K562 (cell line): ENCODE results near the gene MSRB3. TPM values are rescaled to one million over a fixed set of nuclear protein-coding genes. Genes with fewer than 3 reads are reported as not detected.

Source experiments
- ATAC-seq: fragments of 200-7000 bp; cut with Tn5 transposase; 3 replicates; pipeline ENCODE4 v1.9.1; 2020; ENCODE audit warnings: moderate library complexity
- BruUV-seq: library from RNA; stranded (reverse); fragments of 400-500 nt; replicated peaks from 2 replicates; lab custom pipeline; 2021; lab: Mats Ljungman, UMichigan
- CTCF ChIA-PET: fragments of 300-600 bp; formaldehyde crosslinking; extraction: SDS; loops from one replicate; lab custom pipeline; 2021; ENCODE audit warnings: low intra/inter-chr PET ratio; lab: Yijun Ruan, JAX
- POLR2A ChIA-PET: fragments of 300-600, 350-650 bp; sonication (Branson Sonifier 250); formaldehyde crosslinking; extraction: SDS; loops from one replicate; lab custom pipeline; 2021; ENCODE audit warnings: antibody characterized with exemption, inconsistent platforms; lab: Yijun Ruan, JAX
- DNase-seq, 4 experiments: peaks; one replicate each; pipeline versions ENCODE4 v3.0.0 to v3.0.0-alpha.2; 2011 to 2018; ENCODE audit warnings: low spot score in 3 of 4, mixed read lengths in 3 of 4; ENCODE audit errors: extremely low read depth in 1 of 4
- FAIRE-seq: peaks from 2 replicates; lab custom pipeline; 2011; peaks lifted over from hg19 to GRCh38; lab: Jason Lieb, UNC
- H2AFZ ChIP-seq: 2 replicates; pipeline ENCODE4 v1.6.0; 2011; ENCODE audit warnings: low read depth, low read length, control low read depth, inconsistent platforms
- H3K27ac ChIP-seq: fragments of 200-600 bp; 3 replicates; pipeline ENCODE4 v1.8.0; 2011; ENCODE audit warnings: low read depth, mild to moderate bottlenecking, control low read depth, inconsistent platforms, low read length, moderate library complexity, mixed read lengths; ENCODE audit errors: extremely low read depth
- H3K27me3 ChIP-seq, 2 experiments: fragments of 300-600 bp in 1 of 2; 2 replicates in 1 of 2; 3 replicates in 1 of 2; pipeline versions ENCODE4 v1.6.0 to v1.8.0; 2011; ENCODE audit warnings: inconsistent platforms in 2 of 2, low read length in 2 of 2, mild to moderate bottlenecking in 1 of 2, mixed read lengths in 1 of 2, moderate library complexity in 1 of 2; ENCODE audit not compliant: control insufficient read depth in 2 of 2, insufficient read depth in 2 of 2
- H3K36me3 ChIP-seq: fragments of 300-600 bp; 3 replicates; pipeline ENCODE4 v1.8.0; 2011; ENCODE audit warnings: mild to moderate bottlenecking, low read length, inconsistent platforms; ENCODE audit not compliant: control insufficient read depth, insufficient read depth
- H3K4me1 ChIP-seq, 2 experiments: fragments of 200-600 bp in 1 of 2; replicated peaks in 1 of 2; 2 replicates in 1 of 2; 3 replicates in 1 of 2; pipeline versions ENCODE4 v1.5.1 to v1.8.0; 2011; ENCODE audit warnings: inconsistent platforms in 2 of 2, low read length in 2 of 2, mild to moderate bottlenecking in 1 of 2, mixed read lengths in 1 of 2, moderate library complexity in 1 of 2; ENCODE audit not compliant: control insufficient read depth in 2 of 2, insufficient read depth in 2 of 2
- H3K4me2 ChIP-seq: 2 replicates; pipeline ENCODE4 v1.6.1; 2011; ENCODE audit warnings: low read length, control low read depth, inconsistent platforms, mixed read lengths; ENCODE audit not compliant: insufficient read depth
- H3K4me3 ChIP-seq: fragments of 200-600 bp; sonication (generic), shearing (Covaris generic); 2 replicates; pipeline ENCODE4 v1.5.1; 2016; ENCODE audit warnings: control low read depth, inconsistent platforms
- H3K79me2 ChIP-seq: fragments of 200-600 bp; 3 replicates; pipeline ENCODE4 v1.8.0; 2011; ENCODE audit warnings: low read length, inconsistent platforms; ENCODE audit not compliant: control insufficient read depth, insufficient read depth
- H3K9ac ChIP-seq, 2 experiments: 2 replicates each; pipeline versions ENCODE4 v1.6.0 to v1.6.1; 2011; ENCODE audit warnings: low read depth in 2 of 2, low read length in 2 of 2, control low read depth in 1 of 2, inconsistent platforms in 1 of 2, mild to moderate bottlenecking in 1 of 2, mixed read lengths in 1 of 2; ENCODE audit not compliant: insufficient read depth in 1 of 2
- H3K9me1 ChIP-seq: one replicate; pipeline ENCODE4 v1.6.0; 2011; ENCODE audit warnings: inconsistent platforms, mild to moderate bottlenecking, low read length, moderate library complexity; ENCODE audit not compliant: control insufficient read depth, insufficient read depth
- H3K9me3 ChIP-seq: replicated peaks from 2 replicates; pipeline ENCODE4 v1.5.1; 2011; ENCODE audit warnings: low read depth, low read length, inconsistent platforms; ENCODE audit not compliant: control insufficient read depth, insufficient read depth
- H4K20me1 ChIP-seq: replicated peaks from 2 replicates; pipeline ENCODE4 v1.6.1; 2011; ENCODE audit warnings: low read length, inconsistent platforms, mixed read lengths; ENCODE audit not compliant: control insufficient read depth, insufficient read depth
- FOXJ3 ChIP-seq: sonication (generic); formaldehyde crosslinking; IDR thresholded peaks from 2 replicates; pipeline ENCODE4 v1.4.0; 2020; ENCODE audit warnings: mild to moderate bottlenecking, missing genetic modification reagents
- IFI16 ChIP-seq: fragments of 250-450 bp; sonication (Bioruptor Pico); IDR thresholded peaks from 2 replicates; pipeline ENCODE4 v2.1.2; 2022; ENCODE audit warnings: mild to moderate bottlenecking, inconsistent platforms
- JUN ChIP-seq, 2 experiments: sonication (generic) in 1 of 2; formaldehyde crosslinking in 1 of 2; IDR thresholded peaks; 2 replicates each; pipeline versions ENCODE4 v1.6.1 to v1.8.0; 2012 to 2022; ENCODE audit warnings: borderline replicate concordance in 2 of 2, mild to moderate bottlenecking in 2 of 2, improper control_type of control experiment in 1 of 2, low read depth in 1 of 2, low read length in 1 of 2, missing genetic modification reagents in 1 of 2
- TAF7 ChIP-seq: fragments of 450-650 bp; IDR thresholded peaks from 2 replicates; pipeline ENCODE4 v1.6.1; 2016; ENCODE audit warnings: missing genetic modification characterization, missing compliant biosample characterization
- TAF9B ChIP-seq: fragments of 450-650 bp; IDR thresholded peaks from 2 replicates; pipeline ENCODE4 v1.6.1; 2018; ENCODE audit warnings: mild to moderate bottlenecking; ENCODE audit not compliant: partially characterized antibody
- TRIM24 ChIP-seq, 2 experiments: fragments of 450-650 bp; IDR thresholded peaks; 2 replicates each; pipeline ENCODE4 v1.6.1; 2016
- ZKSCAN1 ChIP-seq: fragments of 150-350 bp; IDR thresholded peaks from 2 replicates; pipeline ENCODE4 v1.6.1; 2016; ENCODE audit warnings: low read depth, low read length
- ZKSCAN8 ChIP-seq: fragments of 200-800 bp; sonication (Bioruptor generic); IDR thresholded peaks from 2 replicates; pipeline ENCODE4 v1.6.1; 2016; ENCODE audit warnings: missing genetic modification characterization, missing compliant biosample characterization
- ZNF79 ChIP-seq: fragments of 250-450 bp; sonication (Bioruptor Pico); IDR thresholded peaks from 2 replicates; pipeline ENCODE4 v1.4.0; 2020; ENCODE audit warnings: low read depth, mild to moderate bottlenecking, moderate library complexity
- ZSCAN32 ChIP-seq: fragments of 450-650 bp; formaldehyde crosslinking; IDR thresholded peaks from 2 replicates; pipeline ENCODE4 v1.4.0; 2020; ENCODE audit warnings: mild to moderate bottlenecking, moderate library complexity
- WGBS: fragments of 100-300 bp; shearing (Covaris generic); methylation state at CpG from one replicate; pipeline ENCODE4 v1.1.6; 2016; ENCODE audit warnings: low coverage, mixed read lengths; ENCODE audit not compliant: insufficient coverage; ENCODE audit errors: missing lambda C conversion rate; 5-methylcytosine and 5-hydroxymethylcytosine counted together
- in situ Hi-C: fragments of 300-500 bp; cut with MboI; formaldehyde crosslinking; loops from 4 replicates; pipeline ENCODE4 v1.15.0; 2018; ENCODE audit warnings: inconsistent platforms, mixed read lengths
- intact Hi-C: fragments of 100-400 bp; cut with micrococcal nuclease; formaldehyde crosslinking; loops from 2 replicates; pipeline ENCODE4 v1.14.2; 2022
- polyA plus RNA-seq, 8 experiments: library from polyadenylated mRNA; depleted of rRNA in 4 of 8; stranded (reverse) in 5 of 8; unstranded in 3 of 8; fragments of >200 nt; fragmentation: Nextera tagmentation in 2 of 8; fragmentation: Illumina TruSeq in 1 of 8; extraction: Ambion mirVana in 2 of 8; extraction: Trizol in 1 of 8; gene quantifications; 2 replicates each; pipeline versions ENCODE4 v1.2.1 to v1.2.3, GENCODE V29; 2011 to 2014; ENCODE audit warnings: inconsistent platforms in 1 of 8, missing spikeins in 1 of 8
- total RNA-seq, 7 experiments: library from RNA; depleted of rRNA in 6 of 7; stranded (reverse); fragments of >200 nt in 6 of 7; fragmentation: Illumina TruSeq in 2 of 7; extraction: Trizol in 2 of 7; gene quantifications; 2 replicates each; pipeline versions ENCODE4 v1.2.1 to v1.2.3, GENCODE V29; 2011 to 2021; ENCODE audit warnings: low replicate concordance in 1 of 7
- TF ChIP-seq, protein P1 (sequence below), 2 experiments: IDR thresholded peaks in 1 of 2; conservative IDR thresholded peaks in 1 of 2; 2 replicates each; pipeline ENCODE4 v1.6.1; 2016; ENCODE audit warnings: low read depth in 2 of 2, mild to moderate bottlenecking in 1 of 2, missing compliant biosample characterization in 1 of 2, missing genetic modification characterization in 1 of 2, moderate library complexity in 1 of 2
- TF ChIP-seq, protein P2 (sequence below): fragments of 250-450 bp; sonication (Bioruptor Pico); IDR thresholded peaks from 2 replicates; pipeline ENCODE4 v1.8.0; 2021; ENCODE audit warnings: moderate library complexity, mild to moderate bottlenecking, inconsistent platforms
- TF ChIP-seq, protein P3 (sequence below): sonication (generic); formaldehyde crosslinking; IDR thresholded peaks from 2 replicates; pipeline ENCODE4 v1.4.0; 2020; ENCODE audit warnings: mild to moderate bottlenecking, missing genetic modification reagents

The MSRB3 gene
- total and polyA plus RNA-seq, 9 of the 15 experiments (the other 6 are each of a cell fraction or from before 2014, with no cell fraction given): 0.04 TPM; not detected in 8

DNA sequence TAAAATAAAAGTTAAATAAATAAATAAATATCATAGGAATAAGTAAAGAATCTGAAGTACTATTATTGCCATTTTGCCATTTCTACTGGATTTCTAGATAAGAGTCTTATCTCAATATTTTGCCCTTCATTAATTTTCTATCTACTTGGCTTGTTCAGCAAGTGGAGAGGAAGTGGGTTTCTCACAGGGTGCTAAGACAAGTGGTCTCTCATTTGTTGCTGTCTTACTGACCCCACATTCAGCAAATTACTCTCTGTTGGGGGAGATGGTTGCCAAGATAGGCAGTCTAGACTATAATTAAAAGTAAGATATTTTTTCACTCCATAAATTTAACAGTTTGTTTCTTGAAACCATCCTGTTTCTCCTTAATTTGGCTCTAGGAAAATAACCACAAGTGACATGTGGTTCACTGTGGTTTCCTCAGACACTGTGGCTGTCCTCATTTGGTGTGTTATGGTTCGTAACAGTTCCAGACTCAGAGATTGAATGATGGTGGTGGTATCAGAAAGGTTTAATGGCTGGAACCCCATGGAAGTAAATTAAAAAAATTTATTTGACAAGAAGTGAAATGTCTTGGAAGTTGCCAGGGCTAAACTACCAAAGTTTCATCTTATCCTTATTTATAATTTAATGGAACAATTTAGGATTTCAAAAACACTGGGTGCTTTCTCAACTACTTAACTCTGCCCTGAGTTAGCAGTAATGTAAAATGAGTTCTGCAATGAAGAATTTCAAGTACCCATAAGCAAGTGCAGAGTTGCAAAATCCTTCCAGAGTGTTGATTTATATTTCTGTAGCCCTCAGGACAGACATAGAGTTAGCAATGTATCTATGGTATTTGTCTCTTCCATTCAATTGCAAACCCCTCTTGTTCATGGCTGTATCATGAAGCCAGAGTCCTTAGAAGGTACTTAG is 214.8 kb downstream of the MSRB3 start (continued):
- TF ChIP-seq FOXJ3 (CRISPR knock-in tag) (no peak), IFI16 (CRISPR knock-in tag) (no peak)
- TF ChIP-seq, all 486 proteins: peak for 0

DNA sequence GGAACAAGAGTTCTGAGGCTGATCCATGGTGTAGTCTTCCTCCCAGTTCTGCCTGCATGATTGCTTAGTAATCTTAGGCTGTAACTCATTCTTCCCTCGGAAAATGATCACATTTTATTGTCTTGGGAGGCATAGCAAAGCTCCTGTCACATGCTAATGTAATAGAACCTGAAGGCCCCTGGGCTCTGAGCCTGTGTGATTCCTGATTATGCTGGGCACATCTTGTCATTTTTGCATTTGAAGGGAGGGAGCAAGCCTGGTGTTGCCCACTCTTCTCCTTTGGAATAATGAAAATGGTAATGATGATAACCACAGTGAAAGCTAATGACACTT is 215.4 kb downstream of the MSRB3 start:
- in situ Hi-C loops (no loop called here), intact Hi-C loops (no loop called here)
- DNase-seq (no peak), FAIRE-seq (no peak), ATAC-seq (no peak)
- no peaks in the 10 kb centered on the region for H3K27me3 ChIP-seq
- BruUV-seq: no TSS peak
- no peak overlapping the region for H3K4me2 ChIP-seq
- WGBS: 0% methylated on average over 1 of the region's 1 CpG
- no peaks in the 10 kb centered on the region for H3K9me1 ChIP-seq
- no peak overlapping the region for H3K4me3 ChIP-seq
- no peak overlapping the region for H2AFZ ChIP-seq
- H3K9me3 ChIP-seq: no peaks in the 10 kb centered on the region
- H4K20me1 ChIP-seq: no peaks in the 10 kb centered on the region
- POLR2A ChIA-PET: no interaction called here
- no peak overlapping the region for H3K9ac ChIP-seq
- H3K36me3 ChIP-seq: no peaks in the 10 kb centered on the region
- no peaks in the 10 kb centered on the region for H3K79me2 ChIP-seq
- H3K27ac ChIP-seq: no peak overlapping the region
- no peaks in the 10 kb centered on the region for H3K4me1 ChIP-seq
- CTCF ChIA-PET: no interaction called here
- TF ChIP-seq ZSCAN32 (CRISPR knock-in tag) (no peak), ZKSCAN8 (CRISPR knock-in tag) (no peak), TAF7 (tag) (no peak), ZKSCAN1 (no peak), TAF9B (no peak), ZNF79 (no peak), JUN (IDR thresholded peaks at IDR 0.05; ENCODE audit: borderline replicate concordance, low read depth, low read length) (no peak), JUN (CRISPR knock-in tag; IDR thresholded peaks at IDR 0.05; ENCODE audit: borderline replicate concordance) (no peak), TRIM24 (IDR thresholded peaks at IDR 0.05) (no peak)
- TF ChIP-seq, protein P1, sequence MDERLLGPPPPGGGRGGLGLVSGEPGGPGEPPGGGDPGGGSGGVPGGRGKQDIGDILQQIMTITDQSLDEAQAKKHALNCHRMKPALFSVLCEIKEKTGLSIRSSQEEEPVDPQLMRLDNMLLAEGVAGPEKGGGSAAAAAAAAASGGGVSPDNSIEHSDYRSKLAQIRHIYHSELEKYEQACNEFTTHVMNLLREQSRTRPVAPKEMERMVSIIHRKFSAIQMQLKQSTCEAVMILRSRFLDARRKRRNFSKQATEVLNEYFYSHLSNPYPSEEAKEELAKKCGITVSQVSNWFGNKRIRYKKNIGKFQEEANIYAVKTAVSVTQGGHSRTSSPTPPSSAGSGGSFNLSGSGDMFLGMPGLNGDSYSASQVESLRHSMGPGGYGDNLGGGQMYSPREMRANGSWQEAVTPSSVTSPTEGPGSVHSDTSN (CRISPR knock-in tag; IDR thresholded peaks at IDR 0.05; ENCODE audit: low read depth): no peak
- TF ChIP-seq, protein P1 (tag; conservative IDR thresholded peaks at IDR 0.05; ENCODE audit: low read depth): no peak
- TF ChIP-seq, protein P2, sequence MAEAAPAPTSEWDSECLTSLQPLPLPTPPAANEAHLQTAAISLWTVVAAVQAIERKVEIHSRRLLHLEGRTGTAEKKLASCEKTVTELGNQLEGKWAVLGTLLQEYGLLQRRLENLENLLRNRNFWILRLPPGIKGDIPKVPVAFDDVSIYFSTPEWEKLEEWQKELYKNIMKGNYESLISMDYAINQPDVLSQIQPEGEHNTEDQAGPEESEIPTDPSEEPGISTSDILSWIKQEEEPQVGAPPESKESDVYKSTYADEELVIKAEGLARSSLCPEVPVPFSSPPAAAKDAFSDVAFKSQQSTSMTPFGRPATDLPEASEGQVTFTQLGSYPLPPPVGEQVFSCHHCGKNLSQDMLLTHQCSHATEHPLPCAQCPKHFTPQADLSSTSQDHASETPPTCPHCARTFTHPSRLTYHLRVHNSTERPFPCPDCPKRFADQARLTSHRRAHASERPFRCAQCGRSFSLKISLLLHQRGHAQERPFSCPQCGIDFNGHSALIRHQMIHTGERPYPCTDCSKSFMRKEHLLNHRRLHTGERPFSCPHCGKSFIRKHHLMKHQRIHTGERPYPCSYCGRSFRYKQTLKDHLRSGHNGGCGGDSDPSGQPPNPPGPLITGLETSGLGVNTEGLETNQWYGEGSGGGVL (CRISPR knock-in tag): no peak
- TF ChIP-seq, protein P3, sequence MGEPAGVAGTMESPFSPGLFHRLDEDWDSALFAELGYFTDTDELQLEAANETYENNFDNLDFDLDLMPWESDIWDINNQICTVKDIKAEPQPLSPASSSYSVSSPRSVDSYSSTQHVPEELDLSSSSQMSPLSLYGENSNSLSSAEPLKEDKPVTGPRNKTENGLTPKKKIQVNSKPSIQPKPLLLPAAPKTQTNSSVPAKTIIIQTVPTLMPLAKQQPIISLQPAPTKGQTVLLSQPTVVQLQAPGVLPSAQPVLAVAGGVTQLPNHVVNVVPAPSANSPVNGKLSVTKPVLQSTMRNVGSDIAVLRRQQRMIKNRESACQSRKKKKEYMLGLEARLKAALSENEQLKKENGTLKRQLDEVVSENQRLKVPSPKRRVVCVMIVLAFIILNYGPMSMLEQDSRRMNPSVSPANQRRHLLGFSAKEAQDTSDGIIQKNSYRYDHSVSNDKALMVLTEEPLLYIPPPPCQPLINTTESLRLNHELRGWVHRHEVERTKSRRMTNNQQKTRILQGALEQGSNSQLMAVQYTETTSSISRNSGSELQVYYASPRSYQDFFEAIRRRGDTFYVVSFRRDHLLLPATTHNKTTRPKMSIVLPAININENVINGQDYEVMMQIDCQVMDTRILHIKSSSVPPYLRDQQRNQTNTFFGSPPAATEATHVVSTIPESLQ (CRISPR knock-in tag): no peak
